Measurements from ENCODE around the gene PRAMEF33.
"Not testable (repeated sequence)": the region's sequence is repeated elsewhere in the genome, so short reads cannot be mapped to it uniquely, and the experiment has no call there.

DNA sequence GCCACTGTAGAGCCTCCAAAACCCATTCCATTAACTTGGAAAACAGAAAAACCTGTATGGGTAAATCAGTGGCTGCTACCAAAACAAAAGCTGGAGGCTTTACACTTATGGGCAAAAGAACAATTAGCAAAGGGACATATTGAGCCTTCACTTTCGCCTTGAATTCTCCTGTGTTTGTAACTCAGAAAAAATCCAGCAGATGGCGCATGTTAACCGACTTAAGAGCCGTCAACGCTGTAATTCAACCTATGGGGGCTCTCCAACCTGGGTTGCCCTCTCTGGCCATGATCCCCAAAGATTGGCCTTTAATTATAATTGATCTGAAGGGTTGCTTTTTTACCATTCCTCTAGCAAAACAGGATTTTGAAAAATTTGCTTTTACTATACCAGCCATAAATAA is 53.4 kb downstream of the PRAMEF33 start:
- TF ChIP-seq POLR2A (IDR thresholded peaks at IDR 0.05) = not testable (repeated sequence)
- TF ChIP-seq, protein P1, sequence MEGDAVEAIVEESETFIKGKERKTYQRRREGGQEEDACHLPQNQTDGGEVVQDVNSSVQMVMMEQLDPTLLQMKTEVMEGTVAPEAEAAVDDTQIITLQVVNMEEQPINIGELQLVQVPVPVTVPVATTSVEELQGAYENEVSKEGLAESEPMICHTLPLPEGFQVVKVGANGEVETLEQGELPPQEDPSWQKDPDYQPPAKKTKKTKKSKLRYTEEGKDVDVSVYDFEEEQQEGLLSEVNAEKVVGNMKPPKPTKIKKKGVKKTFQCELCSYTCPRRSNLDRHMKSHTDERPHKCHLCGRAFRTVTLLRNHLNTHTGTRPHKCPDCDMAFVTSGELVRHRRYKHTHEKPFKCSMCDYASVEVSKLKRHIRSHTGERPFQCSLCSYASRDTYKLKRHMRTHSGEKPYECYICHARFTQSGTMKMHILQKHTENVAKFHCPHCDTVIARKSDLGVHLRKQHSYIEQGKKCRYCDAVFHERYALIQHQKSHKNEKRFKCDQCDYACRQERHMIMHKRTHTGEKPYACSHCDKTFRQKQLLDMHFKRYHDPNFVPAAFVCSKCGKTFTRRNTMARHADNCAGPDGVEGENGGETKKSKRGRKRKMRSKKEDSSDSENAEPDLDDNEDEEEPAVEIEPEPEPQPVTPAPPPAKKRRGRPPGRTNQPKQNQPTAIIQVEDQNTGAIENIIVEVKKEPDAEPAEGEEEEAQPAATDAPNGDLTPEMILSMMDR (IDR thresholded peaks at IDR 0.05) = peak; percentile 30 to 68 (median 50)
